H1 (cell line): ENCODE measurements around the gene RPA3.

Experiments
- CEBPB ChIP-seq: IDR thresholded peaks from 2 replicates; pipeline ENCODE4 v1.6.1; 2012; ENCODE audit warnings: low read depth, low read length
- CTCF ChIP-seq, 3 experiments: IDR thresholded peaks; 1 replicate in 2 of 3; 2 replicates in 1 of 3; pipeline versions ENCODE4 v1.5.1 to v1.6.1; 2011; ENCODE audit warnings: low read length in 3 of 3, mild to moderate bottlenecking in 3 of 3, inconsistent platforms in 2 of 3, low read depth in 1 of 3, moderate library complexity in 1 of 3; ENCODE audit not compliant: insufficient read depth in 1 of 3; ENCODE audit errors: control extremely low read depth in 1 of 3
- GTF2F1 ChIP-seq: IDR thresholded peaks from 2 replicates; pipeline ENCODE4 v1.6.1; 2012; ENCODE audit warnings: low read depth, low read length, improper control_type of control experiment, borderline replicate concordance
- JUND ChIP-seq: IDR thresholded peaks from 2 replicates; pipeline ENCODE4 v1.6.1; 2011; ENCODE audit warnings: mild to moderate bottlenecking, improper control_type of control experiment, low read length
- NRF1 ChIP-seq: IDR thresholded peaks from 2 replicates; pipeline ENCODE4 v1.6.1; 2011; ENCODE audit warnings: mild to moderate bottlenecking, low read depth, low read length, improper control_type of control experiment
- PHF8 ChIP-seq: fragments of 200-600 bp; sonication (generic); conservative IDR thresholded peaks from 2 replicates; pipeline ENCODE4 v1.7.1; 2012; ENCODE audit warnings: low read depth, mild to moderate bottlenecking, inconsistent platforms, low read length, moderate library complexity
- POLR2AphosphoS5 ChIP-seq: IDR thresholded peaks from 2 replicates; pipeline ENCODE4 v1.6.1; 2011; ENCODE audit warnings: low read depth, low read length
- TAF1 ChIP-seq: IDR thresholded peaks from 2 replicates; pipeline ENCODE4 v1.6.1; 2011; ENCODE audit warnings: mild to moderate bottlenecking, low read depth, low read length

DNA sequence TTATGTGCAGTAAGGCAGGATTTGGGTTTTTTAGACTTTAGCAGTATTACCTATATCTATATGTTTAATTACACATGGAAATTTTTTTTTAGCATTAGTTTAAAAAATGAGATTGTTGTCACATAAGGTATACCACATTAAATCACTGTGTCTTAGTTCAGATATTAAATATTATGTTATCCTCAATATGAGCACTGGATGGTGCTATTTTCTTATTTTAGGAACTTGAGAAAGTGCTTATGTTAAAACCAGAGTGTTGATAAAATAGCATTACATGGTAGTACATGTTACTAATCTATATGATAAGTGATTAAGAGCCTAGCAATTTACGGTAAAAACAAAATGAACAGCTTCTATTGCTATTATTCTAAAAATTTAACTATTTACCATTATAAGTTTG lies 123.0 kb downstream of the RPA3 start:
- TF ChIP-seq CTCF (IDR thresholded peaks at IDR 0.05; ENCODE audit: control extremely low read depth in 1 of 3, insufficient read depth in 1 of 3, low read depth in 1 of 3, low read length in 3 of 3), result no peak
- TF ChIP-seq GTF2F1, result no peak
- no peak for TF ChIP-seq CEBPB
- no peak for TF ChIP-seq JUND
- no peak for TF ChIP-seq NRF1
- no peak for TF ChIP-seq TAF1
- TF ChIP-seq PHF8, result no peak
- no peak for TF ChIP-seq POLR2AphosphoS5
